GM12865 (cell line): Measurements from ENCODE around the gene LPP.

Experiments used
- DNase-seq: peaks from one replicate; pipeline ENCODE4 v3.0.0; 2010; ENCODE audit warnings: low read depth
- H3K4me3 ChIP-seq: 2 replicates; pipeline ENCODE4 v1.5.1; 2011; ENCODE audit warnings: mild to moderate bottlenecking, low read depth, low read length, control low read depth
- CTCF ChIP-seq: IDR thresholded peaks from 2 replicates; pipeline ENCODE4 v1.5.1; 2011; ENCODE audit warnings: low read length, control low read depth, low read depth, inconsistent platforms; ENCODE audit not compliant: insufficient read depth; ENCODE audit errors: missing control alignments

LPP gene

DNA sequence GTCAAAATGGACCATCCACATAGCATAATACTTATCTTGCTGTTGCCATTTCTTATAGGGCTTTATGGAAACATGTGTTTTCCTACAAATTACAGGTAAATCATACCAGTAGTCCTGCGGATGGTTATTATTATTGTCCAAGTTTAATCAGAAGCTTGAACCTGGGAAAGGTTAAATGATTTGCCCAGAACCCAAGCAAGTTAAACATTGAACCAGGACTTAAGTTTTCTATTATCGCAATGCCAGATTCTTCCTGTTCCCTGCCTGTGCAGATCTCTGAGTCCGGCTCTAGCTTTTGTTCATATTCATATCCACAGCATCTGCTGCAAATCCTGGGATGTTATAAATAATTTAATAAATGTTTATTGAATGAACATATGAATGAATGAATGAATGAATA, 12.5 kb downstream of the LPP start:
- no peak overlapping the region for H3K4me3 ChIP-seq
- no peak for TF ChIP-seq CTCF
- DNase-seq: no peak

DNA sequence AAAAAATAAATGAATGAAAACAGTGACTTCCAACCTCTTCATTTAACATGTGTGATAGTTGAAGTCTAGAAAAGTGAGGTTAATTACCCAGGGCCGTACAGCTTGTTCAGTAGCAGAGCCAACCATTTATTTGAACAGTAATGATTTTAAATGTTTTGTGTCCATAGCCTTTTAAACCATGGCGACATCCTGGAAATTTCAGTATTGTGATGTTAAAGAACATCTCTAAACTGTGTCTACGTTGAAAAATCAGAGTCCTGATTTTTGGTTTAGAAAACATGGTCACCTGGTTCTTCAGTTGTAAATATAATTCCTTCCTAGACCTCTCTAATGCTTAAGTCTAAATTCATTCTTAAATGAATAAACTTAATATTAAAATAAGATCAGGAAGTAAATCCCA, 14.2 kb downstream of the LPP start:
- DNase-seq: no peak
- H3K4me3 ChIP-seq: no peak overlapping the region
- TF ChIP-seq CTCF: no peak

DNA sequence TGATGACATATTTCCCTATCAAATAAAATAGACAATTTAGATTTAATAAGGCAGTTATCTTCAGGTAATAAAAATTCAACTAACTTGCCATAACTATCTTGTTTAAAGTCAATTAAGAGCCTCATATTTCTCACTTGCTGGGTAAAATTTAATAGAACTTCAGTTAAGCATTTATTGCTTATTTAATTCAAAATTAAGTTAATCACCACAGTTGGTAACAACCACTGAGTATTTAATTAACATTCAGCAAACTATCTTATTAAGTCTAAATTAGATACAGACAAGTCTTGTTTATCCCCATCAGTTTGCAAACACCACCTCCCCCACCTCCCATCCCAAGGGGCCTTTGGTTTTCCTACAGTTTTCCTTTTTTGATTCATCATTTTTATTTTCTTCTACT, 14.7 kb downstream of the LPP start:
- no peak for DNase-seq
- no peak for TF ChIP-seq CTCF
- no peak overlapping the region for H3K4me3 ChIP-seq

DNA sequence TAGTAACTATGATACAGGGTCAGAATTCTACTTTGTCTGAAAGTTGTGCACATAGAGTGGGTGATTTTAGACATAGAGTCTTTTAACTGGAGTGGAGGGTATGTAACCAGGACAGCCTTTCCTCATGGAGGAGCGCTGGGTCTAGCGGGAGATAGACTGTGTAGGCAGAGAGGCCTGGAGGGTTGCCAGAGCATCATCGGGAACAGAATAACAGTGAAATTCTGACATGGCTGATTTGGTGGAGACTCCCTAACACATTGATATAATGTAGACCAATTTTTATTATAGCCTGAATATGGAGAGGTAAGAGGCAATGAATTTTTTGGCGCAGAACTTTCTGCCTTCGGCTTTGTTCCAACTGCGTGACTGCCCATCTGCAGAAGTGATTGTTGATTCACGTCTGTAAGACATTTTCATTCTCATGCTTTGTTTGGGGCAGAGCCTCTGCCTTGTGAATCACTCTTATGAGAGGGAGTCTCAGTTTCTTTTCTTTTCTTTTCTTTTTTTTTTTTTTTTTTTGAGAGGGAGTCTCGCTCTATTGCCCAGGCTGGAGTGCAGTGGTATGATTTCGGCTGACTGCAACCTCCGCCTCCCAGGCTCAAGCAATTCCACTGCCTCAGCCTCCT, 16.0 kb downstream of the LPP start:
- DNase-seq: no peak
- no peak overlapping the region for H3K4me3 ChIP-seq
- TF ChIP-seq CTCF: no peak

DNA sequence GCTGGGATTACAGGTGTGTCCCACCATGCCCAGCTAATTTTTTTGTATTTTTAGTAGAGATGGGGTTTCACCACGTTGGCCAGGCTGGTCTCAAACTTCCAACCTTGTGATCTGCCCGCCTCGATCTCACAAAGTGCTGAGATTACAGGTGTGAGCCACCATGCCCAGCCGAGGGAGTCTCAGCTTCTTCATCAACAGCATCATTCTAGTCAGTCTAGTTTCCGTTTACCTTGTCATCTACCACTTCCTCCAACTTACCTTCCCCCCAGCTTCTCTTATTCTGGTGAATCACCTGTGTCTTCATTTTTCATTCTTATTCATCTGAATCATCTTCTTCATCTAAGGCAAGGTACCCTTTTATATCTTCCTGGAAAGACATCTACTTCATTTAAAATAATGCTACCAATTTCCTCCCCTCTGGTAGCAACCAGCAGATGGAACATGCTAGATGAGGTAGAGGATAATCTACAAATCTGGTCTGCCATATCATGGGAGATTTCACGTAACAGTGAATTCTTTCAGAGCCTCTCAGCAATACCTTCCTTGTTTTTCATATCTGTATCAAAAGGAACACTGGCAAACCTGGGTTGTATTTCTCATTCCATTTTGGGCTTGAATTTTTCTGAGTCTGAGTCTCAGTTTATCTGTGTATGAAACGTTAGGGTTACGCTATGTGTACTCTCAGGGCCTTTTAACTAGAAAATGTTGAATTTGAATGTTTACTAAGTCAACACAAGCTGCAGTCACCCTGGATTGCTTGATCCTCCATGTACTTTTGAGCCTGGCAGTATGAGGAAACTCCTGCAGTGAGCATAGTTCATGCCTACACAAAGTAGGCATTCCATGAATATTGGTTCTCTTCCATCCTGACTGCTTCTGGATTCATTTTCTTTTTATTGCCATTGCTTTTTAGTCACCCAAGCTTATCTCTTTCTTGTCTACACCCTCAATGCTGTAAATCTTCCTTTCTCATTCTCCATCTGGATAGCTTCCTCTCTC, 16.8 kb downstream of the LPP start:
- DNase-seq: no peak
- TF ChIP-seq CTCF: no peak
- H3K4me3 ChIP-seq: no peak overlapping the region

GRCh38 chr3:188171682-188172467, 17.9 kb downstream of the LPP start:
- TF ChIP-seq CTCF: no peak
- H3K4me3 ChIP-seq: no peak overlapping the region
- DNase-seq: no peak
